ENCODE data around the gene SLC40A1. TPM values are rescaled to one million over a fixed set of nuclear protein-coding genes. Genes with fewer than 3 reads are reported as not detected.

Gene SLC40A1
- total RNA-seq, 2 experiments from 2014 or later = 7.4 to 8.2 TPM

DNA sequence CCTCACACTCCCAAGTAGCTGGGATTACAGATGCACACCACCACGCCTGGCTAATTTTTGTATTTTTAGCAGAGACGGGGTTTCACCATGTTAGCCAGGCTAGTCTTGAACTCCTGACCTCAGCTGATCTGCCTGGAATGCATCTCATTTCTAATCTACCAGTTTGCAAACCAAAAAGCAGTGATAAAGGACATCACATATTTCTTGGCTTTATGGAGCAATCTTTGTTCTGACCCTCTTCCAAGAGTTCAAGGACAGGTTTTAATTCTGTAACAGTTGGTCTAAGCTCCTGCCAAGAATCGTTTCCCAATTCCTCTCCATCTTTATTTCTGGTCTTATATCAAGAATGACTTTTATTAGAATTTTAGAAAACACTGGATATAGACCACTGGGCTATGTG, 67.7 kb downstream of the SLC40A1 start:
- H3K4me3 ChIP-seq (ENCODE audit: low read length) = no peak overlapping the region
- H3K27ac Mint-ChIP-seq = no peak overlapping the region
- no peaks in the 10 kb centered on the region for H3K27me3 ChIP-seq (ENCODE audit: control insufficient read depth in 1 of 2, insufficient read depth in 2 of 2, low read length in 2 of 2)
- intact Hi-C loops (cut with DNase I, micrococcal nuclease) = no loop called here
- DNase-seq (no peak), ATAC-seq (ENCODE audit: poor library complexity) (no peak)
- H3K4me1 ChIP-seq (ENCODE audit: insufficient read depth, low read length) = no peaks in the 10 kb centered on the region
- peaks cover 0 to 4% of the 10 kb centered on the region in 2 experiments for H3K9me3 ChIP-seq (ENCODE audit: control insufficient read depth in 1 of 2, insufficient read depth in 1 of 2, low read length in 2 of 2)
- H3K4me1 Mint-ChIP-seq (ENCODE audit: low read depth) = no peaks in the 10 kb centered on the region
- no peaks in the 10 kb centered on the region for H3K9me3 Mint-ChIP-seq
- H3K36me3 ChIP-seq (ENCODE audit: insufficient read depth, low read length) = no peaks in the 10 kb centered on the region
- no peaks in the 10 kb centered on the region for H3K36me3 Mint-ChIP-seq (ENCODE audit: low read depth)
- H3K27ac ChIP-seq (ENCODE audit: low read depth in 1 of 2, low read length in 2 of 2) = no peak overlapping the region
- CTCF ChIA-PET = interaction anchor here (0.6 kb wide), 1 partner anchor 104 kb away, joined by 3 read pairs; no protein-coding TSS in a partner anchor
- POLR2A ChIA-PET = interaction anchor here (0.6 kb wide), 1 partner anchor 437 kb away, joined by 4 read pairs; no protein-coding TSS in a partner anchor
- H3K27me3 Mint-ChIP-seq = peaks cover 7% of the 10 kb centered on the region
- no peak for TF ChIP-seq CTCF (IDR thresholded peaks at IDR 0.05)
- no peak overlapping the region for H3K4me3 Mint-ChIP-seq

DNA sequence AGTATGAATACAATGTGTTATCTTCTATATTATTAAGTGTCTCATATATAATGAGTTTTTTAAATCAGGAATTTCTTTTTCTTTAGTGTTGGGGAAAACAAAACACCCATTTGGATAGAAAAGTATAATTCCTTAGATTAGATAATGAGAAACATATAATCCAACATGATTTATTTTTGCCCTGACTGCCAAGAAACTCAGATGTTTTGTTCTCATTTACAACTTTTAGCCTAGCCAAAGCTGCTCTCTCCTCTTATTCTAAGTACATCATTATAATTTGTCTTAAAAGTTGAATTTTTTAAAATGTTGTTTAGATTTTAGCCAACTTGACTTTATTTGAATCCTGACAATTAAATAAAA, 68.6 kb downstream of the SLC40A1 start:
- ATAC-seq (ENCODE audit: poor library complexity) (no peak), DNase-seq (no peak)
- Histone ChIP-seq H3K4me3 (ENCODE audit: low read length) (no peak overlapping the region), H3K9me3 (ENCODE audit: control insufficient read depth in 1 of 2, insufficient read depth in 1 of 2, low read length in 2 of 2) (peaks cover 0 to 4% of the 10 kb centered on the region in 2 experiments), H3K4me1 (ENCODE audit: insufficient read depth, low read length) (no peaks in the 10 kb centered on the region), H3K27ac (ENCODE audit: low read depth in 1 of 2, low read length in 2 of 2) (no peak overlapping the region), H3K36me3 (ENCODE audit: insufficient read depth, low read length) (no peaks in the 10 kb centered on the region), H3K27me3 (ENCODE audit: control insufficient read depth in 1 of 2, insufficient read depth in 2 of 2, low read length in 2 of 2) (no peaks in the 10 kb centered on the region)
- intact Hi-C loops (cut with DNase I, micrococcal nuclease) = no loop called here
- H3K9me3 Mint-ChIP-seq = no peaks in the 10 kb centered on the region
- H3K27ac Mint-ChIP-seq = no peak overlapping the region
- H3K4me3 Mint-ChIP-seq = no peak overlapping the region
- TF ChIP-seq CTCF (IDR thresholded peaks at IDR 0.05) = no peak
- POLR2A ChIA-PET = no interaction called here
- no peaks in the 10 kb centered on the region for H3K36me3 Mint-ChIP-seq (ENCODE audit: low read depth)
- CTCF ChIA-PET = no interaction called here
- H3K27me3 Mint-ChIP-seq = peaks cover 7% of the 10 kb centered on the region
- H3K4me1 Mint-ChIP-seq (ENCODE audit: low read depth) = no peaks in the 10 kb centered on the region

DNA sequence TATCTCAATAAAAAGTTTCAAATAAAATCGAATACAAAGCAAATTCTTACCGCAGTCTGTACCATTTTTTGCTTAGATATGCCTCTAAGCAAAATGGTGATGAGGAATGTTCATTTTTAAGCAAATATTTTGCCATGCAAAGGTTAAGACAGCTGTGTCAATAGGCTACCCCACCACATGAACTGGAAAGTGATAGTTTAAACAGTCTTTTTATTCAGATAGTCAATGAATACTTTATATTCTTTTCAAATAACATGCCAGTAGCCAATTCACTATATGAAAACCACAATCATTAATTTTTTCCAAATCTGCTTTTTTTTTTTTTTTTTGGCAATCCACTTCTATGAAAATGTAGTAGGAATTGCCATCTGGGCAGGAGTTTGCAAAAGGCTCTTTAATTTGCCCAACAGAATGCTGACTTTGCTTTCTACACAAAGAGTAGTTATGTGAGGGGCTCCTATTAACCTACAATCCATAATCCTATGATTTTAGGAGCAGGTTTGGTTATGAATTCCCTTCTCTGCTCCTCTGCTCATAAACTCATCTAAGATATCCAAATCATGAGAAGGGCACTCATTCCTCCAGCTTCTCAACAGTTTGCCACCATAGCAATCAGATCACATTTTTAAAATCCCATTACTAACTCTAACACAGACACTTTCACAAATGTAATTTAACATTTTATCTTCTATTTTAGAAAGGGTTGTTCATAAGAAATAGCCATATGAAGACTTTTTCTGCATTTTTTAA, 69.2 kb downstream of the SLC40A1 start:
- ChIA-PET CTCF (no interaction called here), POLR2A (no interaction called here)
- H3K36me3 Mint-ChIP-seq (ENCODE audit: low read depth) = no peaks in the 10 kb centered on the region
- Histone ChIP-seq H3K27me3 (ENCODE audit: control insufficient read depth in 1 of 2, insufficient read depth in 2 of 2, low read length in 2 of 2) (no peaks in the 10 kb centered on the region), H3K27ac (ENCODE audit: low read depth in 1 of 2, low read length in 2 of 2) (no peak overlapping the region), H3K36me3 (ENCODE audit: insufficient read depth, low read length) (no peaks in the 10 kb centered on the region), H3K4me1 (ENCODE audit: insufficient read depth, low read length) (no peaks in the 10 kb centered on the region), H3K9me3 (ENCODE audit: control insufficient read depth in 1 of 2, insufficient read depth in 1 of 2, low read length in 2 of 2) (peaks cover 0 to 4% of the 10 kb centered on the region in 2 experiments), H3K4me3 (ENCODE audit: low read length) (no peak overlapping the region)
- DNase-seq (no peak), ATAC-seq (ENCODE audit: poor library complexity) (no peak)
- no peak overlapping the region for H3K27ac Mint-ChIP-seq
- no peaks in the 10 kb centered on the region for H3K4me1 Mint-ChIP-seq (ENCODE audit: low read depth)
- peaks cover 7% of the 10 kb centered on the region for H3K27me3 Mint-ChIP-seq
- no peaks in the 10 kb centered on the region for H3K9me3 Mint-ChIP-seq
- intact Hi-C loops (cut with DNase I, micrococcal nuclease) = no loop called here
- no peak overlapping the region for H3K4me3 Mint-ChIP-seq
- TF ChIP-seq CTCF (IDR thresholded peaks at IDR 0.05) = no peak

Other genes with a start within 250 kb of the SLC40A1 start
- gene WDR75, start 139.3 kb downstream of the SLC40A1 start, total RNA-seq = 10 to 100 TPM; 38.1 to 45.3 TPM
- gene ASNSD1, start 80.7 kb upstream of the SLC40A1 start, total RNA-seq = 10 to 100 TPM; 38.9 to 40.6 TPM
- 1 to 10 TPM; 7.9 to 8.0 TPM for gene ANKAR, start 93.9 kb upstream of the SLC40A1 start, total RNA-seq
- gene OSGEPL1, start 182.0 kb upstream of the SLC40A1 start, total RNA-seq = 1 to 10 TPM; 3.3 to 3.7 TPM
- gene ORMDL1, start 203.6 kb upstream of the SLC40A1 start, total RNA-seq = 100 to 1,000 TPM; 104 to 106 TPM
- 1 to 10 TPM; 9.6 to 9.8 TPM for gene PMS1, start 203.7 kb upstream of the SLC40A1 start, total RNA-seq

Measured in CD4-positive, alpha-beta T cell (primary cell).